HEK293 (cell line): ENCODE results near the gene SCAF11.

Experiments
- CTCF ChIA-PET: fragments of 350-600 bp; formaldehyde crosslinking; extraction: SDS; loops from one replicate; lab custom pipeline; 2021; ENCODE audit warnings: antibody characterized with exemption; lab: Yijun Ruan, JAX
- POLR2A ChIA-PET: fragments of 300-600 bp; formaldehyde crosslinking; extraction: SDS; loops from one replicate; lab custom pipeline; 2020; ENCODE audit warnings: antibody characterized with exemption, inconsistent platforms; lab: Yijun Ruan, JAX
- H3K27ac ChIP-seq: fragments of 200-500 bp; sonication (Bioruptor generic); 2 replicates; pipeline ENCODE4 v1.5.1; 2014; ENCODE audit warnings: low read depth, low read length, control low read depth, inconsistent platforms; ENCODE audit errors: extremely low read depth
- H3K36me3 ChIP-seq, 2 experiments: fragments of 200-500 bp in 1 of 2; sonication (Bioruptor generic) in 1 of 2; 1 replicate in 1 of 2; 2 replicates in 1 of 2; pipeline ENCODE4 v1.5.1; 2014 to 2017; ENCODE audit warnings: inconsistent platforms in 2 of 2, low read length in 2 of 2; ENCODE audit not compliant: control insufficient read depth in 2 of 2, insufficient read depth in 1 of 2
- H3K4me1 ChIP-seq: fragments of 200-500 bp; sonication (Bioruptor generic); 2 replicates; pipeline ENCODE4 v1.5.1; 2014; ENCODE audit warnings: mild to moderate bottlenecking, low read length, inconsistent platforms; ENCODE audit not compliant: control insufficient read depth, insufficient read depth
- H3K4me3 ChIP-seq: 2 replicates; pipeline ENCODE4 v1.5.1; 2011; ENCODE audit warnings: low read depth, mild to moderate bottlenecking, control low read depth, low read length, moderate library complexity
- H3K9me3 ChIP-seq: fragments of 200-500 bp; sonication (Bioruptor generic); 2 replicates; pipeline ENCODE4 v1.5.1; 2014; ENCODE audit warnings: low read depth, low read length, inconsistent platforms; ENCODE audit not compliant: control insufficient read depth, insufficient read depth
- CTCF ChIP-seq: fragments of 450-650 bp; formaldehyde crosslinking; IDR thresholded peaks from 2 replicates; pipeline ENCODE4 v1.5.1; 2016; ENCODE audit warnings: missing biosample characterization, missing genetic modification characterization
- KLF17 ChIP-seq: fragments of 450-650 bp; formaldehyde crosslinking; IDR thresholded peaks from 2 replicates; pipeline ENCODE4 v1.5.1; 2016; ENCODE audit warnings: missing biosample characterization, missing genetic modification characterization
- MYNN ChIP-seq: fragments of 450-650 bp; formaldehyde crosslinking; IDR thresholded peaks from 2 replicates; pipeline ENCODE4 v1.5.1; 2016; ENCODE audit warnings: missing biosample characterization, missing genetic modification characterization, borderline replicate concordance
- PRDM2 ChIP-seq: fragments of 450-650 bp; formaldehyde crosslinking; IDR thresholded peaks from 2 replicates; pipeline ENCODE4 v1.5.1; 2016; ENCODE audit warnings: missing biosample characterization, missing genetic modification characterization, borderline replicate concordance
- SALL2 ChIP-seq: fragments of 450-650 bp; formaldehyde crosslinking; IDR thresholded peaks from 2 replicates; pipeline ENCODE4 v1.5.0; 2017; ENCODE audit warnings: missing biosample characterization, mild to moderate bottlenecking, missing genetic modification characterization, borderline replicate concordance
- SCRT1 ChIP-seq: fragments of 450-650 bp; formaldehyde crosslinking; IDR thresholded peaks from 2 replicates; pipeline ENCODE4 v1.5.1; 2016; ENCODE audit warnings: missing biosample characterization, missing genetic modification characterization, borderline replicate concordance
- TCF7L2 ChIP-seq: IDR thresholded peaks from 2 replicates; pipeline ENCODE4 v1.6.1; 2011; ENCODE audit warnings: low read depth, mild to moderate bottlenecking, inconsistent platforms, low read length, moderate library complexity, borderline replicate concordance
- WT1 ChIP-seq: fragments of 450-650 bp; formaldehyde crosslinking; IDR thresholded peaks from 2 replicates; pipeline ENCODE4 v1.5.1; 2016; ENCODE audit warnings: missing biosample characterization, missing genetic modification characterization
- ZBTB26 ChIP-seq: fragments of 450-650 bp; formaldehyde crosslinking; optimal IDR thresholded peaks from 2 replicates; pipeline ENCODE3; 2016; ENCODE audit warnings: missing biosample characterization, mild to moderate bottlenecking, missing genetic modification characterization
- ZNF184 ChIP-seq: fragments of 450-650 bp; IDR thresholded peaks from 2 replicates; pipeline ENCODE4 v1.5.1; 2018; ENCODE audit warnings: missing biosample characterization, mild to moderate bottlenecking, missing genetic modification characterization
- ZNF366 ChIP-seq: fragments of 450-650 bp; formaldehyde crosslinking; conservative IDR thresholded peaks from 2 replicates; pipeline ENCODE4 v1.5.1; 2016; ENCODE audit warnings: missing biosample characterization, missing genetic modification characterization
- ZNF549 ChIP-seq: fragments of 450-650 bp; IDR thresholded peaks from 2 replicates; pipeline ENCODE4 v1.5.1; 2018; ENCODE audit warnings: missing biosample characterization, missing genetic modification characterization, mild to moderate bottlenecking, inconsistent platforms, moderate library complexity
- ZNF555 ChIP-seq: fragments of 450-650 bp; formaldehyde crosslinking; conservative IDR thresholded peaks from 2 replicates; pipeline ENCODE4 v1.5.1; 2017; ENCODE audit warnings: missing biosample characterization, mild to moderate bottlenecking, missing genetic modification characterization, inconsistent platforms
- ZSCAN16 ChIP-seq: fragments of 450-650 bp; formaldehyde crosslinking; IDR thresholded peaks from 2 replicates; pipeline ENCODE4 v1.5.1; 2016; ENCODE audit warnings: missing biosample characterization, missing genetic modification characterization
- TF ChIP-seq, protein P1 (sequence below): fragments of 450-650 bp; formaldehyde crosslinking; IDR thresholded peaks from 2 replicates; pipeline ENCODE4 v1.5.1; 2017; ENCODE audit warnings: missing biosample characterization, missing genetic modification characterization
- TF ChIP-seq, protein P2 (sequence below): fragments of 450-650 bp; formaldehyde crosslinking; IDR thresholded peaks from 2 replicates; pipeline ENCODE4 v1.5.1; 2016; ENCODE audit warnings: missing biosample characterization, missing genetic modification characterization
- TF ChIP-seq, protein P3 (sequence below): fragments of 450-650 bp; formaldehyde crosslinking; IDR thresholded peaks from 2 replicates; pipeline ENCODE4 v1.5.0; 2017; ENCODE audit warnings: missing biosample characterization, missing genetic modification characterization, borderline replicate concordance

Gene SCAF11

GRCh38 chr12:45946435-45946834, 43.9 kb downstream of the SCAF11 start (continued):
- TF ChIP-seq ZBTB26 (tag by site-specific recombination) (no peak), SALL2 (no peak), TCF7L2 (no peak), SCRT1 (tag by site-specific recombination) (no peak), KLF17 (tag by site-specific recombination) (no peak)

- peaks cover 35 to 70% of the 10 kb centered on the region in 2 experiments for H3K36me3 ChIP-seq
Observed at GRCh38 chr12:45944771-45945170, 45.6 kb downstream of the SCAF11 start.

More at GRCh38 chr12:45944771-45945170, 45.6 kb downstream of the SCAF11 start:
- Histone ChIP-seq H3K9me3 (no peaks in the 10 kb centered on the region), H3K4me3 (no peak overlapping the region), H3K27ac (no peak overlapping the region), H3K4me1 (no peaks in the 10 kb centered on the region; the same call in 1 of the 2 replicates)
- TF ChIP-seq ZNF555 (tag by site-specific recombination) (no peak), ZSCAN16 (tag by site-specific recombination) (no peak), MYNN (tag by site-specific recombination) (no peak), CTCF (tag by site-specific recombination) (no peak), PRDM2 (no peak), ZNF366 (tag by site-specific recombination) (no peak), WT1 (tag by site-specific recombination) (no peak), ZNF549 (tag by site-specific recombination) (no peak), ZNF184 (tag by site-specific recombination) (no peak)
- TF ChIP-seq, protein P1, sequence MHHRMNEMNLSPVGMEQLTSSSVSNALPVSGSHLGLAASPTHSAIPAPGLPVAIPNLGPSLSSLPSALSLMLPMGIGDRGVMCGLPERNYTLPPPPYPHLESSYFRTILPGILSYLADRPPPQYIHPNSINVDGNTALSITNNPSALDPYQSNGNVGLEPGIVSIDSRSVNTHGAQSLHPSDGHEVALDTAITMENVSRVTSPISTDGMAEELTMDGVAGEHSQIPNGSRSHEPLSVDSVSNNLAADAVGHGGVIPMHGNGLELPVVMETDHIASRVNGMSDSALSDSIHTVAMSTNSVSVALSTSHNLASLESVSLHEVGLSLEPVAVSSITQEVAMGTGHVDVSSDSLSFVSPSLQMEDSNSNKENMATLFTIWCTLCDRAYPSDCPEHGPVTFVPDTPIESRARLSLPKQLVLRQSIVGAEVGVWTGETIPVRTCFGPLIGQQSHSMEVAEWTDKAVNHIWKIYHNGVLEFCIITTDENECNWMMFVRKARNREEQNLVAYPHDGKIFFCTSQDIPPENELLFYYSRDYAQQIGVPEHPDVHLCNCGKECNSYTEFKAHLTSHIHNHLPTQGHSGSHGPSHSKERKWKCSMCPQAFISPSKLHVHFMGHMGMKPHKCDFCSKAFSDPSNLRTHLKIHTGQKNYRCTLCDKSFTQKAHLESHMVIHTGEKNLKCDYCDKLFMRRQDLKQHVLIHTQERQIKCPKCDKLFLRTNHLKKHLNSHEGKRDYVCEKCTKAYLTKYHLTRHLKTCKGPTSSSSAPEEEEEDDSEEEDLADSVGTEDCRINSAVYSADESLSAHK (tag by site-specific recombination), result no peak
- TF ChIP-seq, protein P2, sequence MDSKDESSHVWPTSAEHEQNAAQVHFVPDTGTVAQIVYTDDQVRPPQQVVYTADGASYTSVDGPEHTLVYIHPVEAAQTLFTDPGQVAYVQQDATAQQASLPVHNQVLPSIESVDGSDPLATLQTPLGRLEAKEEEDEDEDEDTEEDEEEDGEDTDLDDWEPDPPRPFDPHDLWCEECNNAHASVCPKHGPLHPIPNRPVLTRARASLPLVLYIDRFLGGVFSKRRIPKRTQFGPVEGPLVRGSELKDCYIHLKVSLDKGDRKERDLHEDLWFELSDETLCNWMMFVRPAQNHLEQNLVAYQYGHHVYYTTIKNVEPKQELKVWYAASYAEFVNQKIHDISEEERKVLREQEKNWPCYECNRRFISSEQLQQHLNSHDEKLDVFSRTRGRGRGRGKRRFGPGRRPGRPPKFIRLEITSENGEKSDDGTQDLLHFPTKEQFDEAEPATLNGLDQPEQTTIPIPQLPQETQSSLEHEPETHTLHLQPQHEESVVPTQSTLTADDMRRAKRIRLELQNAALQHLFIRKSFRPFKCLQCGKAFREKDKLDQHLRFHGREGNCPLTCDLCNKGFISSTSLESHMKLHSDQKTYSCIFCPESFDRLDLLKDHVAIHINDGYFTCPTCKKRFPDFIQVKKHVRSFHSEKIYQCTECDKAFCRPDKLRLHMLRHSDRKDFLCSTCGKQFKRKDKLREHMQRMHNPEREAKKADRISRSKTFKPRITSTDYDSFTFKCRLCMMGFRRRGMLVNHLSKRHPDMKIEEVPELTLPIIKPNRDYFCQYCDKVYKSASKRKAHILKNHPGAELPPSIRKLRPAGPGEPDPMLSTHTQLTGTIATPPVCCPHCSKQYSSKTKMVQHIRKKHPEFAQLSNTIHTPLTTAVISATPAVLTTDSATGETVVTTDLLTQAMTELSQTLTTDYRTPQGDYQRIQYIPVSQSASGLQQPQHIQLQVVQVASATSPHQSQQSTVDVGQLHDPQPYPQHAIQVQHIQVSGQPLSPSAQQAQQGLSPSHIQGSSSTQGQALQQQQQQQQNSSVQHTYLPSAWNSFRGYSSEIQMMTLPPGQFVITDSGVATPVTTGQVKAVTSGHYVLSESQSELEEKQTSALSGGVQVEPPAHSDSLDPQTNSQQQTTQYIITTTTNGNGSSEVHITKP (tag by site-specific recombination), result no peak
- TF ChIP-seq, protein P3, sequence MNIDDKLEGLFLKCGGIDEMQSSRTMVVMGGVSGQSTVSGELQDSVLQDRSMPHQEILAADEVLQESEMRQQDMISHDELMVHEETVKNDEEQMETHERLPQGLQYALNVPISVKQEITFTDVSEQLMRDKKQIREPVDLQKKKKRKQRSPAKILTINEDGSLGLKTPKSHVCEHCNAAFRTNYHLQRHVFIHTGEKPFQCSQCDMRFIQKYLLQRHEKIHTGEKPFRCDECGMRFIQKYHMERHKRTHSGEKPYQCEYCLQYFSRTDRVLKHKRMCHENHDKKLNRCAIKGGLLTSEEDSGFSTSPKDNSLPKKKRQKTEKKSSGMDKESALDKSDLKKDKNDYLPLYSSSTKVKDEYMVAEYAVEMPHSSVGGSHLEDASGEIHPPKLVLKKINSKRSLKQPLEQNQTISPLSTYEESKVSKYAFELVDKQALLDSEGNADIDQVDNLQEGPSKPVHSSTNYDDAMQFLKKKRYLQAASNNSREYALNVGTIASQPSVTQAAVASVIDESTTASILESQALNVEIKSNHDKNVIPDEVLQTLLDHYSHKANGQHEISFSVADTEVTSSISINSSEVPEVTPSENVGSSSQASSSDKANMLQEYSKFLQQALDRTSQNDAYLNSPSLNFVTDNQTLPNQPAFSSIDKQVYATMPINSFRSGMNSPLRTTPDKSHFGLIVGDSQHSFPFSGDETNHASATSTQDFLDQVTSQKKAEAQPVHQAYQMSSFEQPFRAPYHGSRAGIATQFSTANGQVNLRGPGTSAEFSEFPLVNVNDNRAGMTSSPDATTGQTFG (tag by site-specific recombination), result no peak
- ChIA-PET POLR2A (no interaction called here), CTCF (no interaction called here)
